Measurements from ENCODE around the gene MPEG1.

DNA sequence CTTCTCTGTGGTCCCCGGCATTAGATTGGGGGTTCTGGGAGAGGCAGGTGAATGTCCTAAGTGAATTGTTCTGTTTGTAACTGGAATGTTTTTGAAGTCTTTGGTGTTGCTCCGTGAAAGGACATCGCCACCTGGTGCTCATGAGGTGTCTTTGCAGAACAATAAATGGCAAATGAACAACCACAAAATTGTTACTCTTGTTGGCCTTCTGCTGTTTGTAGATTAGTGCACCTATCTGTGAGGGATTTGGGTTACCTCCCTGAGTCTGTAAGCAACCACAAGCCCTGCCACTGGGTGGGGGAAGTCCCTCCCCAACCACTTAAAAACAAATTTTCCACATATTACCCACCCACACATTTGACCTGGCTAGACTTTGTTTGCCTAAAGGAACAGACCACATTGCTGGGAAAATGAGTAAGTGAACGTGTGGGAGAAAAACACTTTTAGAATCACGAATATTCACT, 4.7 kb downstream of the MPEG1 start:
- no peak for TF ChIP-seq EZH2 (IDR thresholded peaks at IDR 0.05; ENCODE audit: low read length)
- peak; percentile 60 to 77 (median 64) for TF ChIP-seq CTCF (optimal IDR thresholded peaks at IDR 0.05 in 1 of 3, IDR thresholded peaks at IDR 0.05 in 1 of 3, conservative IDR thresholded peaks at IDR 0.05 in 1 of 3; ENCODE audit: extremely low read depth in 1 of 3, insufficient read depth in 2 of 3, low read length in 3 of 3)
